WERI-Rb-1 (cell line): ENCODE results near the gene RBL2.

ENCODE experiments used
- DNase-seq: peaks from one replicate; pipeline ENCODE4 v3.0.0-alpha.2; 2020
- H3K27ac ChIP-seq: fragments of 250-450 bp; sonication (Bioruptor Pico); 2 replicates; pipeline ENCODE4 v1.5.1; 2020; ENCODE audit warnings: mild to moderate bottlenecking, moderate library complexity
- H3K27me3 ChIP-seq: fragments of 250-450 bp; sonication (Bioruptor Pico); 2 replicates; pipeline ENCODE4 v1.5.1; 2021; ENCODE audit warnings: mild to moderate bottlenecking, low read depth, moderate library complexity; ENCODE audit not compliant: insufficient read depth, severe bottlenecking
- H3K36me3 ChIP-seq: fragments of 250-450 bp; sonication (Bioruptor Pico); 2 replicates; pipeline ENCODE4 v1.5.1; 2020; ENCODE audit warnings: mild to moderate bottlenecking, moderate library complexity
- H3K4me3 ChIP-seq: 2 replicates; pipeline ENCODE4 v1.5.1; 2011; ENCODE audit warnings: low read depth, mild to moderate bottlenecking, control low read depth, low read length
- H3K9me3 ChIP-seq: fragments of 250-450 bp; sonication (Bioruptor Pico); 2 replicates; pipeline ENCODE4 v1.5.1; 2021; ENCODE audit warnings: mild to moderate bottlenecking, moderate library complexity; ENCODE audit not compliant: severe bottlenecking
- CTCF ChIP-seq: IDR thresholded peaks from 2 replicates; pipeline ENCODE4 v1.5.1; 2011; ENCODE audit warnings: low read depth, mild to moderate bottlenecking, control low read depth, inconsistent platforms, low read length

RBL2 gene

GRCh38 chr16:53478965-53479364 is 44.7 kb downstream of the RBL2 start:
- Histone ChIP-seq H3K4me3 (no peak overlapping the region), H3K9me3 (no peaks in the 10 kb centered on the region), H3K27me3 (no peaks in the 10 kb centered on the region), H3K27ac (no peak overlapping the region), H3K36me3 (peaks cover 41% of the 10 kb centered on the region)
- TF ChIP-seq CTCF: no peak
- DNase-seq: no peak

GRCh38 chr16:53480394-53480793 is 46.1 kb downstream of the RBL2 start:
- TF ChIP-seq CTCF: no peak
- Histone ChIP-seq H3K36me3 (peaks cover 37% of the 10 kb centered on the region), H3K27me3 (no peaks in the 10 kb centered on the region), H3K4me3 (no peak overlapping the region), H3K27ac (no peak overlapping the region), H3K9me3 (no peaks in the 10 kb centered on the region)
- DNase-seq: no peak

GRCh38 chr16:53482123-53482522 is 47.9 kb downstream of the RBL2 start:
- no peak for TF ChIP-seq CTCF
- DNase-seq: no peak
- Histone ChIP-seq H3K36me3 (peaks cover 45% of the 10 kb centered on the region), H3K4me3 (no peak overlapping the region), H3K27me3 (no peaks in the 10 kb centered on the region), H3K27ac (no peak overlapping the region), H3K9me3 (no peaks in the 10 kb centered on the region)

GRCh38 chr16:53484542-53484941 is 50.3 kb downstream of the RBL2 start:
- no peak for DNase-seq
- TF ChIP-seq CTCF: no peak
- Histone ChIP-seq H3K36me3 (peaks cover 39% of the 10 kb centered on the region), H3K9me3 (no peaks in the 10 kb centered on the region), H3K4me3 (no peak overlapping the region), H3K27me3 (no peaks in the 10 kb centered on the region), H3K27ac (no peak overlapping the region)

- no peak for DNase-seq
- Histone ChIP-seq H3K9me3 (no peaks in the 10 kb centered on the region), H3K27me3 (no peaks in the 10 kb centered on the region), H3K4me3 (no peak overlapping the region), H3K27ac (no peak overlapping the region), H3K36me3 (peaks cover 30% of the 10 kb centered on the region)
- TF ChIP-seq CTCF: no peak
Measured at GRCh38 chr16:53486230-53486629, 52.0 kb downstream of the RBL2 start.

- TF ChIP-seq CTCF: no peak
- no peak for DNase-seq
- Histone ChIP-seq H3K27ac (peak overlapping the region; percentile 45), H3K36me3 (peaks cover 32% of the 10 kb centered on the region), H3K27me3 (no peaks in the 10 kb centered on the region), H3K9me3 (no peaks in the 10 kb centered on the region), H3K4me3 (no peak overlapping the region)
Measured at GRCh38 chr16:53489755-53490154, 55.5 kb downstream of the RBL2 start.
